Stimulated activated CD8-positive, alpha-beta memory T cell treated with anti-CD3 and anti-CD28 coated beads, Interleukin-4, amount 100 ng/mL, for 4 hours (primary cell): Measurements from ENCODE around the gene IL21.

Experiments used
- DNase-seq, 2 donors: peaks; one replicate each; pipeline ENCODE4 v3.0.0-alpha.2; 2020; ENCODE audit warnings: low read depth in 2 of 2, low spot score in 1 of 2

Gene IL21

GRCh38 chr4:122633211-122633610 lies 12.3 kb upstream of the IL21 start:
- DNase-seq: no peak

GRCh38 chr4:122632396-122633143 lies 11.7 kb upstream of the IL21 start:
- no peak for DNase-seq

- no peak for DNase-seq
Measured at GRCh38 chr4:122625156-122625555, 4.3 kb upstream of the IL21 start.

GRCh38 chr4:122624205-122624604 lies 3.3 kb upstream of the IL21 start:
- DNase-seq: no peak

GRCh38 chr4:122623637-122624166 lies 2.8 kb upstream of the IL21 start:
- no peak for DNase-seq

- no peak for DNase-seq
Measured at GRCh38 chr4:122622400-122622799, 1.5 kb upstream of the IL21 start.

- DNase-seq: no peak
Measured at GRCh38 chr4:122619611-122620010, 1.3 kb downstream of the IL21 start.

- DNase-seq: no peak
Measured at GRCh38 chr4:122617597-122618593, 3.0 kb downstream of the IL21 start.

- DNase-seq: no peak
Measured at GRCh38 chr4:122616915-122617596, 3.8 kb downstream of the IL21 start.

- DNase-seq: no peak
Measured at GRCh38 chr4:122614621-122615020, 6.2 kb downstream of the IL21 start.

- no peak for DNase-seq
Measured at GRCh38 chr4:122612540-122612939, 8.3 kb downstream of the IL21 start.

GRCh38 chr4:122606364-122607043 lies 14.4 kb downstream of the IL21 start:
- DNase-seq: no peak

- no peak for DNase-seq
Measured at GRCh38 chr4:122604146-122604545, 16.7 kb downstream of the IL21 start.

- no peak for DNase-seq
Measured at GRCh38 chr4:122603156-122603574, 17.7 kb downstream of the IL21 start.

- DNase-seq: no peak
Measured at GRCh38 chr4:122602277-122603142, 18.4 kb downstream of the IL21 start.

GRCh38 chr4:122591196-122591595 lies 29.7 kb downstream of the IL21 start:
- DNase-seq: no peak

GRCh38 chr4:122588453-122589238 lies 32.2 kb downstream of the IL21 start:
- DNase-seq: no peak

- DNase-seq: no peak
Measured at GRCh38 chr4:122584519-122584918, 36.3 kb downstream of the IL21 start.

GRCh38 chr4:122583906-122584305 lies 37.0 kb downstream of the IL21 start:
- no peak for DNase-seq
